ENCODE results near the gene ADGRE2. TPM values are rescaled to one million over a fixed set of nuclear protein-coding genes. Genes with fewer than 3 reads are reported as not detected.

The ADGRE2 gene
- total and polyA plus RNA-seq, 2 experiments from 2014 or later = 2.4 TPM

- no peaks in the 10 kb centered on the region for H3K79me2 ChIP-seq (replicated peaks; ENCODE audit: insufficient read depth)
- no peak overlapping the region for H3K4me3 ChIP-seq
- Mint-ChIP-seq H3K4me3 (no peak overlapping the region), H3K27ac (no peak overlapping the region), H3K4me1 (no peaks in the 10 kb centered on the region), H3K9me3 (peaks cover 81% of the 10 kb centered on the region), H3K36me3 (ENCODE audit: low read depth) (peaks cover 36% of the 10 kb centered on the region), H3K27me3 (ENCODE audit: insufficient read depth, low read depth, poor library complexity) (no peaks in the 10 kb centered on the region)
- H3K27ac ChIP-seq (ENCODE audit: low read depth) = no peak overlapping the region
- no peaks in the 10 kb centered on the region for H3F3A ChIP-seq (replicated peaks; ENCODE audit: low read depth)
- no peak overlapping the region for H2AFZ ChIP-seq
- no peaks in the 10 kb centered on the region for H3K9me2 ChIP-seq (ENCODE audit: insufficient read depth)
- no peak for ATAC-seq
- H3K27me3 ChIP-seq (ENCODE audit: insufficient read depth) = no peaks in the 10 kb centered on the region
- TF ChIP-seq JUNB (IDR thresholded peaks at IDR 0.05; ENCODE audit: unreplicated experiment) = no peak
- TF ChIP-seq EZH2 (IDR thresholded peaks at IDR 0.05; ENCODE audit: low read depth, unreplicated experiment) = no peak
- no peak for TF ChIP-seq CREB1 (CRISPR knock-in tag; IDR thresholded peaks at IDR 0.05; ENCODE audit: low read depth)
- TF ChIP-seq STAT1 (IDR thresholded peaks at IDR 0.05; ENCODE audit: unreplicated experiment) = no peak
- no peak for TF ChIP-seq ZNF462 (CRISPR knock-in tag; IDR thresholded peaks at IDR 0.05)
- TF ChIP-seq EZH2phosphoT487 (IDR thresholded peaks at IDR 0.05; ENCODE audit: unreplicated experiment) = no peak
- TF ChIP-seq, protein P1, sequence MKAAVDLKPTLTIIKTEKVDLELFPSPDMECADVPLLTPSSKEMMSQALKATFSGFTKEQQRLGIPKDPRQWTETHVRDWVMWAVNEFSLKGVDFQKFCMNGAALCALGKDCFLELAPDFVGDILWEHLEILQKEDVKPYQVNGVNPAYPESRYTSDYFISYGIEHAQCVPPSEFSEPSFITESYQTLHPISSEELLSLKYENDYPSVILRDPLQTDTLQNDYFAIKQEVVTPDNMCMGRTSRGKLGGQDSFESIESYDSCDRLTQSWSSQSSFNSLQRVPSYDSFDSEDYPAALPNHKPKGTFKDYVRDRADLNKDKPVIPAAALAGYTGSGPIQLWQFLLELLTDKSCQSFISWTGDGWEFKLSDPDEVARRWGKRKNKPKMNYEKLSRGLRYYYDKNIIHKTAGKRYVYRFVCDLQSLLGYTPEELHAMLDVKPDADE (IDR thresholded peaks at IDR 0.05) = no peak
- TF ChIP-seq ZNF331 (CRISPR knock-in tag; IDR thresholded peaks at IDR 0.05; ENCODE audit: low read depth) = no peak
- TF ChIP-seq, protein P2, sequence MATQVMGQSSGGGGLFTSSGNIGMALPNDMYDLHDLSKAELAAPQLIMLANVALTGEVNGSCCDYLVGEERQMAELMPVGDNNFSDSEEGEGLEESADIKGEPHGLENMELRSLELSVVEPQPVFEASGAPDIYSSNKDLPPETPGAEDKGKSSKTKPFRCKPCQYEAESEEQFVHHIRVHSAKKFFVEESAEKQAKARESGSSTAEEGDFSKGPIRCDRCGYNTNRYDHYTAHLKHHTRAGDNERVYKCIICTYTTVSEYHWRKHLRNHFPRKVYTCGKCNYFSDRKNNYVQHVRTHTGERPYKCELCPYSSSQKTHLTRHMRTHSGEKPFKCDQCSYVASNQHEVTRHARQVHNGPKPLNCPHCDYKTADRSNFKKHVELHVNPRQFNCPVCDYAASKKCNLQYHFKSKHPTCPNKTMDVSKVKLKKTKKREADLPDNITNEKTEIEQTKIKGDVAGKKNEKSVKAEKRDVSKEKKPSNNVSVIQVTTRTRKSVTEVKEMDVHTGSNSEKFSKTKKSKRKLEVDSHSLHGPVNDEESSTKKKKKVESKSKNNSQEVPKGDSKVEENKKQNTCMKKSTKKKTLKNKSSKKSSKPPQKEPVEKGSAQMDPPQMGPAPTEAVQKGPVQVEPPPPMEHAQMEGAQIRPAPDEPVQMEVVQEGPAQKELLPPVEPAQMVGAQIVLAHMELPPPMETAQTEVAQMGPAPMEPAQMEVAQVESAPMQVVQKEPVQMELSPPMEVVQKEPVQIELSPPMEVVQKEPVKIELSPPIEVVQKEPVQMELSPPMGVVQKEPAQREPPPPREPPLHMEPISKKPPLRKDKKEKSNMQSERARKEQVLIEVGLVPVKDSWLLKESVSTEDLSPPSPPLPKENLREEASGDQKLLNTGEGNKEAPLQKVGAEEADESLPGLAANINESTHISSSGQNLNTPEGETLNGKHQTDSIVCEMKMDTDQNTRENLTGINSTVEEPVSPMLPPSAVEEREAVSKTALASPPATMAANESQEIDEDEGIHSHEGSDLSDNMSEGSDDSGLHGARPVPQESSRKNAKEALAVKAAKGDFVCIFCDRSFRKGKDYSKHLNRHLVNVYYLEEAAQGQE (IDR thresholded peaks at IDR 0.05; ENCODE audit: unreplicated experiment) = no peak
- TF ChIP-seq, protein P3, sequence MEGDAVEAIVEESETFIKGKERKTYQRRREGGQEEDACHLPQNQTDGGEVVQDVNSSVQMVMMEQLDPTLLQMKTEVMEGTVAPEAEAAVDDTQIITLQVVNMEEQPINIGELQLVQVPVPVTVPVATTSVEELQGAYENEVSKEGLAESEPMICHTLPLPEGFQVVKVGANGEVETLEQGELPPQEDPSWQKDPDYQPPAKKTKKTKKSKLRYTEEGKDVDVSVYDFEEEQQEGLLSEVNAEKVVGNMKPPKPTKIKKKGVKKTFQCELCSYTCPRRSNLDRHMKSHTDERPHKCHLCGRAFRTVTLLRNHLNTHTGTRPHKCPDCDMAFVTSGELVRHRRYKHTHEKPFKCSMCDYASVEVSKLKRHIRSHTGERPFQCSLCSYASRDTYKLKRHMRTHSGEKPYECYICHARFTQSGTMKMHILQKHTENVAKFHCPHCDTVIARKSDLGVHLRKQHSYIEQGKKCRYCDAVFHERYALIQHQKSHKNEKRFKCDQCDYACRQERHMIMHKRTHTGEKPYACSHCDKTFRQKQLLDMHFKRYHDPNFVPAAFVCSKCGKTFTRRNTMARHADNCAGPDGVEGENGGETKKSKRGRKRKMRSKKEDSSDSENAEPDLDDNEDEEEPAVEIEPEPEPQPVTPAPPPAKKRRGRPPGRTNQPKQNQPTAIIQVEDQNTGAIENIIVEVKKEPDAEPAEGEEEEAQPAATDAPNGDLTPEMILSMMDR (conservative IDR thresholded peaks at IDR 0.05; ENCODE audit: low read depth in 2 of 2) = no peak
- no peak for TF ChIP-seq NANOG (IDR thresholded peaks at IDR 0.05; ENCODE audit: borderline replicate concordance)
- TF ChIP-seq POLR2AphosphoS5 (IDR thresholded peaks at IDR 0.05; ENCODE audit: low read depth) = no peak
- TF ChIP-seq ZNF114 (CRISPR knock-in tag; IDR thresholded peaks at IDR 0.05) = no peak
- no peak overlapping the region for H3K4me2 ChIP-seq
- no peak for DNase-seq (ENCODE audit: low spot score)
- no peaks in the 10 kb centered on the region for H3K36me3 ChIP-seq (ENCODE audit: insufficient read depth)
- no peaks in the 10 kb centered on the region for H3K4me1 ChIP-seq (ENCODE audit: insufficient read depth)
- H4K20me1 ChIP-seq (replicated peaks; ENCODE audit: insufficient read depth) = no peaks in the 10 kb centered on the region
These were observed 45.9 kb downstream of the ADGRE2 start for GRCh38 chr19:14732510-14732909.

Measured in GM23338 (cell line).